Endothelial cell (in vitro differentiated cells): Measurements from ENCODE around the gene LECT2. TPM values are rescaled to one million over a fixed set of nuclear protein-coding genes. Genes with fewer than 3 reads are reported as not detected.

Experiments
- DNase-seq: peaks from one replicate; pipeline ENCODE4 v3.0.0; 2021; ENCODE audit warnings: low spot score
- H3K27ac Mint-ChIP-seq: one replicate; pipeline ENCODE4 v1.8.0; 2021; ENCODE audit warnings: mixed read lengths, inconsistent platforms; ENCODE audit not compliant: unreplicated experiment
- H3K27me3 Mint-ChIP-seq: one replicate; pipeline ENCODE4 v1.8.0; 2021; ENCODE audit warnings: mild to moderate bottlenecking, moderate library complexity, mixed read lengths, inconsistent platforms; ENCODE audit not compliant: unreplicated experiment
- H3K36me3 Mint-ChIP-seq: one replicate; pipeline ENCODE4 v1.8.0; 2021; ENCODE audit warnings: mild to moderate bottlenecking, low read depth, mixed read lengths, inconsistent platforms; ENCODE audit not compliant: unreplicated experiment
- H3K4me1 Mint-ChIP-seq: one replicate; pipeline ENCODE4 v1.8.0; 2021; ENCODE audit warnings: mild to moderate bottlenecking, mixed read lengths, inconsistent platforms; ENCODE audit not compliant: unreplicated experiment
- H3K4me3 Mint-ChIP-seq: one replicate; pipeline ENCODE4 v1.8.0; 2021; ENCODE audit warnings: mild to moderate bottlenecking, mixed read lengths, inconsistent platforms; ENCODE audit not compliant: unreplicated experiment
- H3K9me3 Mint-ChIP-seq: one replicate; pipeline ENCODE4 v1.8.0; 2021; ENCODE audit warnings: mixed read lengths, inconsistent platforms; ENCODE audit not compliant: unreplicated experiment
- CTCF ChIP-seq: fragments of 200-600 bp; sonication (generic); IDR thresholded peaks from one replicate; pipeline ENCODE4 v1.5.0; 2021; ENCODE audit warnings: antibody characterized with exemption; ENCODE audit not compliant: unreplicated experiment
- total RNA-seq: library from RNA; stranded (reverse); fragmentation: NEBNext Ultra II Directional; extraction: Animal tissue kit (Norgen Biotek cat#: 25700); gene quantifications from one replicate; pipeline ENCODE4 v1.2.1, GENCODE V29; 2021; ENCODE audit not compliant: unreplicated experiment

LECT2 gene
- total RNA-seq, 1 donor from 2014 or later = not detected

- DNase-seq = peak; percentile 54
- Mint-ChIP-seq H3K27me3 (no peaks in the 10 kb centered on the region), H3K9me3 (no peaks in the 10 kb centered on the region), H3K4me1 (peaks cover 4% of the 10 kb centered on the region), H3K27ac (no peak overlapping the region), H3K36me3 (no peaks in the 10 kb centered on the region), H3K4me3 (no peak overlapping the region)
- TF ChIP-seq CTCF = peak; percentile 94
These were observed 9.7 kb downstream of the LECT2 start for GRCh38 chr5:135944967-135945560.

- no peak for DNase-seq
- no peak for TF ChIP-seq CTCF
- no peaks in the 10 kb centered on the region for H3K27me3 Mint-ChIP-seq
- H3K4me1 Mint-ChIP-seq = peaks cover 4% of the 10 kb centered on the region
- H3K27ac Mint-ChIP-seq = no peak overlapping the region
- no peaks in the 10 kb centered on the region for H3K36me3 Mint-ChIP-seq
- no peak overlapping the region for H3K4me3 Mint-ChIP-seq
- H3K9me3 Mint-ChIP-seq = no peaks in the 10 kb centered on the region
These were observed 10.2 kb downstream of the LECT2 start for GRCh38 chr5:135944564-135944963.

- TF ChIP-seq CTCF = no peak
- DNase-seq = no peak
- Mint-ChIP-seq H3K4me1 (peaks cover 4% of the 10 kb centered on the region), H3K36me3 (no peaks in the 10 kb centered on the region), H3K4me3 (no peak overlapping the region), H3K9me3 (no peaks in the 10 kb centered on the region), H3K27ac (no peak overlapping the region), H3K27me3 (no peaks in the 10 kb centered on the region)
These were observed 12.5 kb downstream of the LECT2 start for GRCh38 chr5:135942202-135942771.

GRCh38 chr5:135941711-135942110, 13.1 kb downstream of the LECT2 start:
- no peak for DNase-seq
- no peaks in the 10 kb centered on the region for H3K36me3 Mint-ChIP-seq
- no peaks in the 10 kb centered on the region for H3K9me3 Mint-ChIP-seq
- no peak overlapping the region for H3K27ac Mint-ChIP-seq
- H3K4me3 Mint-ChIP-seq = no peak overlapping the region
- H3K4me1 Mint-ChIP-seq = peaks cover 4% of the 10 kb centered on the region
- no peaks in the 10 kb centered on the region for H3K27me3 Mint-ChIP-seq
- TF ChIP-seq CTCF = no peak

- DNase-seq = no peak
These were observed 17.4 kb downstream of the LECT2 start for GRCh38 chr5:135937245-135937911.

More at GRCh38 chr5:135937245-135937911, 17.4 kb downstream of the LECT2 start:
- no peak overlapping the region for H3K27ac Mint-ChIP-seq
- no peak for TF ChIP-seq CTCF
- H3K36me3 Mint-ChIP-seq = no peaks in the 10 kb centered on the region
- no peaks in the 10 kb centered on the region for H3K9me3 Mint-ChIP-seq
- H3K27me3 Mint-ChIP-seq = no peaks in the 10 kb centered on the region
- H3K4me3 Mint-ChIP-seq = no peak overlapping the region
- peaks cover 4% of the 10 kb centered on the region for H3K4me1 Mint-ChIP-seq
